Measurements from ENCODE around the gene OR2L5. TPM values are rescaled to one million over a fixed set of nuclear protein-coding genes. Genes with fewer than 3 reads are reported as not detected.

Gene OR2L5
- total RNA-seq, 2 donors from 2014 or later: not detected

DNA sequence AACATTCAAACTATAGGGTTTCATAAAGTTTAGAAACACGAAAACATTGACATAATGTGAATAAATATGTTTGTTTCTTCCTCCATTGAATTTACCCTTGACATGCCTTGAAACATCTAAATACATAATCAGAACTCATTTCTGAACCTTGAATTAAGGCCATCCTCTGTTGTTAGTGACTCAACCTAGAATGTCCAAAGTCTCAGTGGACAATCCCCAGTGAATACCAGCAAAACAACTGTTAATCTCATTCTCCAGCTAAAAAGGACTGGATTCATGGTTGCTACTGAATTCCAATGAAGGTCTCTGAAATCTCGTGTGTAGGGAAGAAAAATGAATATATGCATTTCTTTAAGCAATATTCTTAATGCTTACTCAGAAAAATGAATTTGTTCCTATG lies 16.3 kb downstream of the OR2L5 start, which contains the start of gene OR2L2:
OR2L2 (plus strand) TSS at position 301 of the 400 bp plus-strand sequence. CDS start 8,198 bp downstream, outside the sequence.
- no peak for TF ChIP-seq POLR2A (IDR thresholded peaks at IDR 0.05)
- TF ChIP-seq, protein P1, sequence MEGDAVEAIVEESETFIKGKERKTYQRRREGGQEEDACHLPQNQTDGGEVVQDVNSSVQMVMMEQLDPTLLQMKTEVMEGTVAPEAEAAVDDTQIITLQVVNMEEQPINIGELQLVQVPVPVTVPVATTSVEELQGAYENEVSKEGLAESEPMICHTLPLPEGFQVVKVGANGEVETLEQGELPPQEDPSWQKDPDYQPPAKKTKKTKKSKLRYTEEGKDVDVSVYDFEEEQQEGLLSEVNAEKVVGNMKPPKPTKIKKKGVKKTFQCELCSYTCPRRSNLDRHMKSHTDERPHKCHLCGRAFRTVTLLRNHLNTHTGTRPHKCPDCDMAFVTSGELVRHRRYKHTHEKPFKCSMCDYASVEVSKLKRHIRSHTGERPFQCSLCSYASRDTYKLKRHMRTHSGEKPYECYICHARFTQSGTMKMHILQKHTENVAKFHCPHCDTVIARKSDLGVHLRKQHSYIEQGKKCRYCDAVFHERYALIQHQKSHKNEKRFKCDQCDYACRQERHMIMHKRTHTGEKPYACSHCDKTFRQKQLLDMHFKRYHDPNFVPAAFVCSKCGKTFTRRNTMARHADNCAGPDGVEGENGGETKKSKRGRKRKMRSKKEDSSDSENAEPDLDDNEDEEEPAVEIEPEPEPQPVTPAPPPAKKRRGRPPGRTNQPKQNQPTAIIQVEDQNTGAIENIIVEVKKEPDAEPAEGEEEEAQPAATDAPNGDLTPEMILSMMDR (IDR thresholded peaks at IDR 0.05): no peak
- Histone ChIP-seq H3K27ac (no peak within 1 kb of the TSS), H3K9me3 (peaks cover 0 to 6% (median 0%) of the 10 kb centered on the region in 3 donors), H3K4me3 (no peak within 1 kb of the TSS), H3K36me3 (replicated peaks in 1 of 2; ENCODE audit: insufficient read depth in 1 of 2, low read depth in 2 of 2) (no peaks in the 10 kb centered on the region), H3K27me3 (no peaks in the 10 kb centered on the region), H3K4me1 (no peaks in the 10 kb centered on the region)
- intact Hi-C loops (cut with DNase I): no loop called here
- DNase-seq (no peak), ATAC-seq (no peak)
- WGBS, 2 donors: 28 to 36% methylated on average over 2 of the region's 2 CpGs

DNA sequence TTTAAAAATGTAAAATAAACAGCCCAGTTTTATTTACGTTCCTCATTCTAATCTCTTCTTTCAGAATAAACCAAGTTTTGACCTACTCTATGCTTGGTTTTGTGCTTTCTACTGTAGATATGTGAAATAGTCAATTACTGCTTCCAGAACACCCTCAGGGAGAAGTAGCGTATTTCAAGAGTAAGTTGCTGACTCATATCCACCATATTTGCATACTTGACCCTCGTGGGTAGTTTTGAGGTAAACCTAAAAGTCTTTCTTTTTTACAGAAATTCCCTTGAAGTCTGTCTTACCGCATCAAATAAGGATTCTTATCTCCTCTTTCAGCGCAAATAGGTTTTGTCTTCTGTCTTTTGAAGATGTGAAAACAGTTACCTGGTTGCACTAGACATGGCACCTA lies 31.7 kb downstream of the OR2L5 start:
- Histone ChIP-seq H3K4me1 (no peaks in the 10 kb centered on the region), H3K9me3 (no peaks in the 10 kb centered on the region), H3K4me3 (no peak overlapping the region), H3K27me3 (no peaks in the 10 kb centered on the region), H3K36me3 (replicated peaks in 1 of 2; ENCODE audit: insufficient read depth in 1 of 2, low read depth in 2 of 2) (no peaks in the 10 kb centered on the region), H3K27ac (no peak overlapping the region)
- TF ChIP-seq, protein P1 (IDR thresholded peaks at IDR 0.05): no peak
- no peak for TF ChIP-seq POLR2A (IDR thresholded peaks at IDR 0.05)
- DNase-seq: no peak
- ATAC-seq: no peak
- WGBS, 2 donors: 56 to 59% methylated on average over 5 of the region's 5 CpGs
- intact Hi-C loops (cut with DNase I): no loop called here

DNA sequence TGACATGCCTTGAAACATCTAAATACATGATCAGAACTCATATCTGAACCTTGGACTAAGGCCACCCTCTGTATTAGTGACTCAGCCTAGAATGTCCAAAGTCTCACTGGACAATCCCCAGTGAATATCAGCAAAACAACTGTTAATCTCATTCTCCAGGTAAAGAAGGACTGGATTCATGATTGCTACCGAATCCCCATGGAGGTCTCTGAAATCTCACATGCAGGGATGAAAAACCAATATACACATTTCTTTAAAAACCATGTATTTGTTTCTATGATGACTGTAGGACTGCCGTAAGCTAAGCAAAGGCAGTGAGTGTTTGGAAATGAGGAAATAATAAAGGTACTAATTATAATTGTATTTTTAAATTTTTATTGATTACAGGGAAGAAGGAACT lies 33.1 kb downstream of the OR2L5 start, which contains the start of gene OR2L3:
OR2L3 (plus strand) TSS at position 301 of the 400 bp plus-strand sequence. CDS start 13,846 bp downstream, outside the sequence.
- no peak for ATAC-seq
- intact Hi-C loops (cut with DNase I): no loop called here
- H3K9me3 ChIP-seq: no peaks in the 10 kb centered on the region
- no peak for DNase-seq
- TF ChIP-seq, protein P1 (IDR thresholded peaks at IDR 0.05): no peak
- TF ChIP-seq POLR2A (IDR thresholded peaks at IDR 0.05): no peak
- no peak within 1 kb of the TSS for H3K27ac ChIP-seq
- no peaks in the 10 kb centered on the region for H3K4me1 ChIP-seq
- H3K4me3 ChIP-seq: no peak within 1 kb of the TSS
- WGBS, 2 donors: 54 to 60% methylated on average over 2 of the region's 2 CpGs
- H3K36me3 ChIP-seq (replicated peaks in 1 of 2; ENCODE audit: insufficient read depth in 1 of 2, low read depth in 2 of 2): no peaks in the 10 kb centered on the region
- H3K27me3 ChIP-seq: no peaks in the 10 kb centered on the region

DNA sequence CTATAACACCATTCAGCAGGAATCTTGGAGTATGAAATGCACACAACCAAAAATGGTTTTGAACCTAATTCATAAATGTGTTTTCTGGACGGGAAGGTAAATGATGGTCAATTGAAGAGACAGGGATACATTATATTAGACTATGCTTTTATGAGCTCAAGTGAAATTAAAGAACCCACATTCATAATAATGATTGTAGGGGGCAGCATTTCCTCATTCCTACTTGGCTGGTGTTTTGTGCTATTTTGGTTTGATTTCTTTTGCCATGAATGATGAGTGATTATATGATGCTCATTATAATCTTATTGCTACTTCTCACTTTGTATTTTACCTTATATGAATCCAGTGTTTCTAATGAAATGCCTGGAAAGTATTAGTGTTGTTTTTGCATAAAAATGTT lies 33.5 kb downstream of the OR2L5 start:
- ATAC-seq: no peak
- TF ChIP-seq, protein P1 (IDR thresholded peaks at IDR 0.05): no peak
- TF ChIP-seq POLR2A (IDR thresholded peaks at IDR 0.05): no peak
- intact Hi-C loops (cut with DNase I): no loop called here
- H3K36me3 ChIP-seq (replicated peaks in 1 of 2; ENCODE audit: insufficient read depth in 1 of 2, low read depth in 2 of 2): no peaks in the 10 kb centered on the region
- H3K4me1 ChIP-seq: no peaks in the 10 kb centered on the region
- 16 to 25% methylated on average over 1 of the region's 1 CpG for WGBS, 2 donors
- no peak for DNase-seq
- no peak overlapping the region for H3K4me3 ChIP-seq
- no peaks in the 10 kb centered on the region for H3K9me3 ChIP-seq
- H3K27ac ChIP-seq: no peak overlapping the region
- no peaks in the 10 kb centered on the region for H3K27me3 ChIP-seq

DNA sequence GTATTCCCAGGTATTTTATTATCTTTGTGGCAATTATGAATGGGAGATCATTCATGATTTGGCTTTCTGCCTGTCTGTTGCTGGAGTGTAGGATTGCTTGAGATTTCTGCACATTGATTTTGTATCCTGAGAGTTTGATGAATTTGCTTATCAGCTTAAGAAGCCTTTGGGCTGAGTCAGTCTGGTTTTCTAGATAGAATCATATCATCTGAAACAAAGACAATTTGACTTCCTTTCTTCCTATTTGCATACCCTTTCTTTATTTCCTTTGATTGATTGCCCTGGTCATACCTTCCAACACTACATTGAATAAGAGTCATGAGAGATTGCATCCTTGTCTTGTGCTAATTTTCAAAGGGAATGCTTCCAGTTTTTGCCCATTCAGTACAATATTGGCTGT lies 41.2 kb downstream of the OR2L5 start:
- no peak overlapping the region for H3K4me3 ChIP-seq
- H3K4me1 ChIP-seq: no peaks in the 10 kb centered on the region
- H3K9me3 ChIP-seq: no peaks in the 10 kb centered on the region
- no peaks in the 10 kb centered on the region for H3K27me3 ChIP-seq
- no peak for TF ChIP-seq POLR2A (IDR thresholded peaks at IDR 0.05)
- TF ChIP-seq, protein P1 (IDR thresholded peaks at IDR 0.05): no peak
- ATAC-seq (no peak), DNase-seq (no peak)
- H3K27ac ChIP-seq: no peak overlapping the region
- no peaks in the 10 kb centered on the region for H3K36me3 ChIP-seq (replicated peaks in 1 of 2; ENCODE audit: insufficient read depth in 1 of 2, low read depth in 2 of 2)
- intact Hi-C loops (cut with DNase I): no loop called here

Measured in body of pancreas (tissue), 4 donors.